Epithelial cell of proximal tubule (primary cell): ENCODE measurements around the gene CTSZ. TPM values are rescaled to one million over a fixed set of nuclear protein-coding genes. Genes with fewer than 3 reads are reported as not detected.

Experiments used
- DNase-seq: peaks from one replicate; pipeline ENCODE4 v3.0.0-alpha.2; 2011; ENCODE audit warnings: low read depth
- H3K4me3 ChIP-seq: 2 replicates; pipeline ENCODE4 v1.5.1; 2011; ENCODE audit warnings: low read depth, mild to moderate bottlenecking, low read length
- total RNA-seq: library from RNA; depleted of rRNA; stranded (reverse); fragments of >200 nt; gene quantifications from 2 replicates; pipeline ENCODE4 v1.2.3, GENCODE V29; 2015
- TF ChIP-seq, protein P1 (sequence below): conservative IDR thresholded peaks from 2 replicates; pipeline ENCODE4 v1.5.1; 2012; ENCODE audit warnings: low read depth, mild to moderate bottlenecking, low read length

CTSZ gene
- total RNA-seq, 1 donor from 2014 or later: 98.1 TPM

DNA sequence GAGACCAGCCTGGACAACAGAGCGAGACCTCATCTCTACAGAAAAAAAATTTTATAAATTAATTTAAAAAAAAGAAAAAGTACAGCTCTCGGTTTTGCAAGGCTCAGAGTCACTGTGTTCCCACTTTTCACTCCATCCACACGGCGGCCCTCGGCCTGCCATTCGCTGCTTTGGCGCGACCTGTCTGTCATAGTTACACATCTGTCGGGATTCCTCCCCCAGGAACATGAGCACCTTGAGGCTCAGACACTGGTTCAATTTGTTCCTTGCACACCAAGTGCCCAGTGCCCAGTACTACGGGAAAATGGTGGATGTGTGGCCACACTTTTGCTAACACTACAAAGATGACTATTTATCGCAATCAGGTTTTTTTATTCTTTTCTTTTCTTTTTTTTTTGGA is 8.4 kb downstream of the CTSZ start:
- no peak overlapping the region for H3K4me3 ChIP-seq
- no peak for DNase-seq
- TF ChIP-seq, protein P1, sequence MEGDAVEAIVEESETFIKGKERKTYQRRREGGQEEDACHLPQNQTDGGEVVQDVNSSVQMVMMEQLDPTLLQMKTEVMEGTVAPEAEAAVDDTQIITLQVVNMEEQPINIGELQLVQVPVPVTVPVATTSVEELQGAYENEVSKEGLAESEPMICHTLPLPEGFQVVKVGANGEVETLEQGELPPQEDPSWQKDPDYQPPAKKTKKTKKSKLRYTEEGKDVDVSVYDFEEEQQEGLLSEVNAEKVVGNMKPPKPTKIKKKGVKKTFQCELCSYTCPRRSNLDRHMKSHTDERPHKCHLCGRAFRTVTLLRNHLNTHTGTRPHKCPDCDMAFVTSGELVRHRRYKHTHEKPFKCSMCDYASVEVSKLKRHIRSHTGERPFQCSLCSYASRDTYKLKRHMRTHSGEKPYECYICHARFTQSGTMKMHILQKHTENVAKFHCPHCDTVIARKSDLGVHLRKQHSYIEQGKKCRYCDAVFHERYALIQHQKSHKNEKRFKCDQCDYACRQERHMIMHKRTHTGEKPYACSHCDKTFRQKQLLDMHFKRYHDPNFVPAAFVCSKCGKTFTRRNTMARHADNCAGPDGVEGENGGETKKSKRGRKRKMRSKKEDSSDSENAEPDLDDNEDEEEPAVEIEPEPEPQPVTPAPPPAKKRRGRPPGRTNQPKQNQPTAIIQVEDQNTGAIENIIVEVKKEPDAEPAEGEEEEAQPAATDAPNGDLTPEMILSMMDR: no peak

DNA sequence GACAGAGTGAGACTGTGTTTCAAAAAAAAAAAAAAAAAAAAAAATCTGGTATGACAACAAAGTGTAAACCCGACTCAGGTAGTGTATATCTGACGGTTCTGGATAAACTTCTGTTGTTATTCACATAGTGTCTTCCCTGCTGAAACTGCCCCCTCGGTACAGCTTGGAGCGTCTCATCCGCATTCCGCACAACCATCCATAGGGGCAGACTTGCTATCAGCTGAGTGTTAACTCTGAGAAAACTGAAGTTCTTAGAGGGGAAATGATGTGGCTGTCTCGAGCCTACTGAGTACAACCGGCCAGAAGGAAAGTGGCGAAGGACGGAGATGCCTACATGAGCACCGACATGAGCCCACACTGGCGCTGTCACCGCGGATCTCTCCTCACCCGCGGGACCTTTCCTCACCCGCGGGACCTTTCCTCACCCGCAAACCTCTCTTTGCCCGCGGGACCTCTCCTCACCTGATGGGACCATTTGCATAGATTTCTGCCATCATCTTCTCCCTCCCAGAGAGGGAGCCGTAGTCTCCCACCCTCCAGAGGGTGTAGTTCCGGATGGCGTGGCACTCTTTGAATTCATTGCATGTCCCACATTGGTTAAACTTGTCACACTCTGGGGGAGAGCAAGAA is 9.8 kb downstream of the CTSZ start:
- TF ChIP-seq, protein P1: no peak
- no peak overlapping the region for H3K4me3 ChIP-seq
- DNase-seq: no peak

DNA sequence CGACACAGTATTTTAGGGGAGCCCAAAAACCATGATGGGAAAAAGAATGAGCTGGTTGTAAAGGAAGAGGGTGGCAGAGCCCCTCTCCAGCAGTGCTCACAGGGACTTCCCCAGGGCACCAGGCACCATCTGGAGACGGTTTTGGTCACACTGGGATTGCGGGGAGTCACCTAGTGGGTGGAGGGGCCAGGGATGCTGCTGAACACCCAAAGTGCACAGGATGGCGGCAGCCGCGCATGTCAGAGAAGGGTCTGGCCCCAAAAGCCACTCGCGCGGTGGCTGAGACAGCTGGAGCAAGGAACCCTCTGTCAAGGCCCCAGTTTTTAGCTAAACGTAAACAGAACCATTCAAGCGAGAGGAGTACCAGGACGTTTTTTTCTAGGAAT is 10.8 kb downstream of the CTSZ start:
- H3K4me3 ChIP-seq: no peak overlapping the region
- TF ChIP-seq, protein P1: no peak
- DNase-seq: no peak

DNA sequence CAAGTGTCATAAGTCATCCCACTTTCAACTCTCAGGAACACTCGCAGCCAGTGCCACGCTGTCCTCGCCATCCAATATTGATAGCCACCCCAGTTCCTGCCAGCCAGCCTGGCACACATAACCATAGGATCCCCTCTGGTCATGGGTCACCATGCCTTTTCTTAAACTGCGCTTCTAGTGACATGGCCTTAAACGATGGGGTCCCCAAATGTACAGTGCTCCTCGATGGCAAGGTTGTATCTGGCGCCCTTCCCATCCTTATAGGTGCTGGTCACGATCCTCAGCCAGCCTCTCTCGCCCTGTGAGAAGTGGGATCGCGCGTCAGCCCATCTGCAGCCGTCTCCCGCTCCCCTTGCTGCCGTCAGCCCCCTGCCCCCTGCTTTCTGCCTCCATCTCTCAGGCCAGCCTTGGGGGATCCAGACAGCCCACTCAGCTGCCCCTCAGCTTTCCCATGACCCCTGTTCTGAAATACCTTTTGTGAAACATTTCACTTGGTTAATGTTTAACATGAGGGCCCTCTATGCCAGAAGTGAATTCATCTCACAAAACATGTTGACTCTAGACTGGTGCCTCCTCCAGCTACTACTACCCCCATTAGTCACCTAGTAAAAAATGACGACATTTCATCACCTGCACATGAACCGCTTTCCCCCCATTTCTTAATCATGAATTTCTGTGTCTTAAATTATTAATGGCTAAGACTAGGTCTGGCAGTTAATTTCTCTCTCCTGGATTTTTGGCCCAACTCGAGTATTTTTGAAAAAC is 11.4 kb downstream of the CTSZ start:
- TF ChIP-seq, protein P1: no peak
- peak; percentile 54 for DNase-seq
- no peak overlapping the region for H3K4me3 ChIP-seq

DNA sequence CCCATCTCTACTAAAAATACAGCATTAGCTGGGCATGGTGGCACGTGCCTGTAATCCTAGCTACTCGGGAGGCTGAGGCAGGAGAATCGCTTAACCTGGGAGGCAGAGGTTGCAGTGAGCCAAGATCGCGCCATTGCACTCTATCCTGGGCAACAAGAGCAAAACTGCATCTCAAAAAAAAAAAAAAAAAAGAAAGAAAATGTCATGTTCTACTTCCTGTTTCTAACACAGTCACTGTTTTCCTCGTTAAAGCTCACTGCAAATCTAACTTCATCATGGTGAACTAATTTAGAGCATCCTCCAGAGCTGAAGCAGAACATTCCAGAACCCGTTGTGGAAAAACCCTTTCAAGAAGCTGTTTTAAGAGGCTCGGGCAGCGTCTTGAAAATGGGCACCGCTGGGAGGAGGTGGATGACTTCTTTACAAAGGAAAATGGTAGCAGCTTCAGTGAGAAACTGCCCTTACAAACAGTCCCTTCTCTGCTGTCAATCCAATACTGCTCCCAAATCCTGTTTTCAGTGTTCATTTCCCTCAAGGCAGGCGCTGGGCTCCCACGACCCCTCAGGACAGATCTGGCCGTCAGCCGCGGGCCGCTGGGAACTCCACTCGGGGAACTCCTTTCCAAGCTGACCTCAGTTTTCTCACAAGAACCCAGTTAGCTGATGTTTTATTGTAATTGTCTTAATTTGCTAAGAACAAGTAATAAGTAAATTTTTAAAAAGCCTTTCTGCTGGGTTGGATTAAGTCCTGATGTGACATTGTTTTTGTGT is 12.5 kb downstream of the CTSZ start:
- no peak overlapping the region for H3K4me3 ChIP-seq
- no peak for DNase-seq
- TF ChIP-seq, protein P1: no peak

DNA sequence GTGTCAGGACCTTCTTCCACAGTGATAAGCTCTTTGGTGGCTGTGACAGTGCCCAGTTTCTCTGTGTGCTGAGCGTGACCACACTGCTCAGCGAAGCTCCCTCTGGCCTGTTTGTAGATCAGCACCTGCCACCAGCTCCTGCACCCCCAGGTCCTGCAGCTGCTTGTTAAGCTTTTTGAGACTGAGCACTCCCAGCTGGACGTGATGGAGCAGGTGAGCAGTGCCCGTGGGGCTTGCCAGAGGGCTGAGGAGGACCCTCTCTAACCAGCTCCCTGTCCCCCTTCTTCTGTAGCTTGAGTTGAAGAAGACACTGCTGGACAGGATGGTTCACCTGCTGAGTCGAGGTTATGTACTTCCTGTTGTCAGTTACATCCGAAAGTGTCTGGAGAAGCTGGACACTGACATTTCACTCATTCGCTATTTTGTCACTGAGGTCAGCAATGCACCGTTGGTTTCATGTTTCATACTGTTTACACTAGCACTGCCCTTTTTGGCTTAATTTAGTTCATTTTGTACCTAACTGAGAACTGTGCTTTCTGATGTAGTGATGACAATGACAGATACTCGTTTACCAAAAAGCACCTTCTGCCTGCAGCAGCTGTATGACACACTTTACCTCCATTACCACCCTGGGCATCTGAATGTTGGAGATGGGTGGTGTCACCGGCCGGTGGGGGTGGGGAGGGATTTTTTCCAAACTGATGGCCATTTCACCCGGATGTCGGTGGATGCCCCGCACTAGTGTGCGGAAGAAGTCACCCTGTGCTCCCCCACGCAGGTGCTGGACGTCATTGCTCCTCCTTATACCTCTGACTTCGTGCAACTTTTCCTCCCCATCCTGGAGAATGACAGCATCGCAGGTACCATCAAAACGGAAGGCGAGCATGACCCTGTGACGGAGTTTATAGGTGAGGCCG is 13.5 kb downstream of the CTSZ start:
- no peak overlapping the region for H3K4me3 ChIP-seq
- DNase-seq: no peak
- TF ChIP-seq, protein P1: no peak
